ENCODE data around the gene SLAMF8.

DNA sequence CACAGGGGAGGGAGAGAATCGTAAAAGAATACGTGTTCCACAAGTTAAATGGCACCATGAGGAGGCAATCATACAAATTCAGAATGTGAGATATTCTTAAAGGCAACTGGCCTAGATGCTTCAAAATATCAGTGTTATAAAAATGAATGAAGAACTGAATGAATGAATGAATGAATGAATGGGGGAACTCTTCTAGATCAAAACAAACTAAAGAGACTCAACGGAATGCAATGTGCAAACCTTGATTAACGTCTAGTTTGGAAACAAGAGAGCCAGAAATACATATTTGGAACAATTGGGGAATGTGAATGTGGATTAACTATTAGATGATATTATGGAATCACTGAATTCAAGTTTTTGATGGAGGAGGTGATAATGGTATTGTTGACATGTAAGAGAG lies 56.5 kb downstream of the SLAMF8 start:
- TF ChIP-seq CTCF (IDR thresholded peaks at IDR 0.05; ENCODE audit: low read depth, low read length) (no peak), EZH2phosphoT487 (IDR thresholded peaks at IDR 0.05; ENCODE audit: low read depth) (no peak)

All from OCI-LY3 (cell line).